ENCODE results near the gene GRP. TPM values are rescaled to one million over a fixed set of nuclear protein-coding genes. Genes with fewer than 3 reads are reported as not detected.

GRP gene
- total and polyA plus RNA-seq, 2 donors (not counting 3 experiments of a cell fraction or from before 2014, with no cell fraction given), result not detected

DNA sequence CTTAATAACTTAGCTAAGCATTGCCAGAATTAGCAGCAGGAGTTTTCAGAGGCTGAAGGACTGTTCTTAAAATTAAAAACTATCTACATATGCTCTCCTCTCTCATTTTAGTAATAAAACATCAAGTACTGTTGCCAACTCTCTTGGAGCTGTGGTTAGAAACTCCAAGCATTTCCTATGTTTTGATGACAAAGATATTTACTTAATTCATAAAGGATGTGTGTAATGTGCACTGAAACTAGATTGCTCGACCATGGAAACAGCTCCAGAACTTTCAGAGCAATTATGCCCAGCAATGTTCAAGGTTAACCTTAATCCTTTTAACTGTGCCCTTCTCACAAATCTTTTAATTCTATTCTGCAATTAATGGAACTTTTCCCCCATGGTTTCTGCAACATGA, 8.4 kb downstream of the GRP start:
- Histone ChIP-seq H2AFZ (ENCODE audit: low read depth, low read length) (no peak overlapping the region), H3K36me3 (ENCODE audit: control insufficient read depth in 2 of 2, extremely low read depth in 1 of 2, insufficient read depth in 2 of 2, low read length in 2 of 2) (no peaks in the 10 kb centered on the region), H3K9me1 (replicated peaks; ENCODE audit: control insufficient read depth, extremely low read depth, insufficient read depth, low read length) (no peaks in the 10 kb centered on the region), H3K4me2 (ENCODE audit: insufficient read depth, low read length) (no peak overlapping the region), H3K9ac (replicated peaks; ENCODE audit: extremely low read depth, insufficient read depth, low read length) (no peak overlapping the region), H3K9me3 (replicated peaks; ENCODE audit: control insufficient read depth, insufficient read depth, low read length) (no peaks in the 10 kb centered on the region), H3K4me3 (replicated peaks in 1 of 3; ENCODE audit: insufficient read depth in 1 of 3, low read depth in 1 of 3, low read length in 3 of 3) (no peak overlapping the region), H3K27me3 (ENCODE audit: control insufficient read depth in 2 of 2, insufficient read depth in 2 of 2, low read length in 2 of 2) (peaks cover 3 to 10% of the 10 kb centered on the region in 2 experiments), H4K20me1 (replicated peaks; ENCODE audit: control insufficient read depth, extremely low read depth, insufficient read depth, low read length) (no peaks in the 10 kb centered on the region), H3K4me1 (ENCODE audit: control insufficient read depth, extremely low read depth, insufficient read depth, low read length) (no peaks in the 10 kb centered on the region), H3K79me2 (ENCODE audit: control insufficient read depth, insufficient read depth, low read length) (no peaks in the 10 kb centered on the region), H3K27ac (ENCODE audit: insufficient read depth, low read depth, low read length) (no peak overlapping the region)
- intact Hi-C loops (cut with micrococcal nuclease) (no loop called here), dilution Hi-C loops (cut with MboI; ENCODE audit: extremely low pct_ligation_motif_present, low sequenced_read_pairs) (no loop called here)
- TF ChIP-seq POLR2A (IDR thresholded peaks at IDR 0.05; ENCODE audit: low read depth, low read length), result no peak
- no peak for TF ChIP-seq GATA2 (IDR thresholded peaks at IDR 0.05; ENCODE audit: insufficient read depth, insufficient read length, low read depth, low read length)
- TF ChIP-seq CTCF (IDR thresholded peaks at IDR 0.05; ENCODE audit: extremely low read depth in 1 of 2, insufficient read depth in 1 of 2, low read depth in 1 of 2, low read length in 2 of 2), result no peak
- TF ChIP-seq EZH2 (IDR thresholded peaks at IDR 0.05; ENCODE audit: borderline replicate concordance, low read depth, low read length, severe bottlenecking), result no peak
- TF ChIP-seq FOS (IDR thresholded peaks at IDR 0.05; ENCODE audit: borderline replicate concordance, insufficient read depth, low read length), result no peak
- TF ChIP-seq, protein P1, sequence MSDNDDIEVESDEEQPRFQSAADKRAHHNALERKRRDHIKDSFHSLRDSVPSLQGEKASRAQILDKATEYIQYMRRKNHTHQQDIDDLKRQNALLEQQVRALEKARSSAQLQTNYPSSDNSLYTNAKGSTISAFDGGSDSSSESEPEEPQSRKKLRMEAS (IDR thresholded peaks at IDR 0.05; ENCODE audit: insufficient read depth, insufficient read length), result no peak
- no peak for TF ChIP-seq JUN (IDR thresholded peaks at IDR 0.05; ENCODE audit: borderline replicate concordance, insufficient read depth, insufficient read length, low read depth)
- TF ChIP-seq POLR2AphosphoS5 (IDR thresholded peaks at IDR 0.05; ENCODE audit: insufficient read depth, low read depth, low read length), result no peak
- TF ChIP-seq MYC (IDR thresholded peaks at IDR 0.05; ENCODE audit: low read depth, low read length), result no peak
- no TSS peak for BruUV-seq (replicated peaks)
- DNase-seq (ENCODE audit: low read depth, low spot score), result no peak
- FAIRE-seq, result no peak
- CTCF ChIA-PET, result interaction anchor here (1.3 to 2.7 kb wide), 2 partner anchors 12 to 26 kb away, joined by 3 to 8 read pairs; no protein-coding TSS in a partner anchor
- POLR2A ChIA-PET, result no interaction called here
